Trophoblast cell (in vitro differentiated cells and primary cell): Measurements from ENCODE around the gene MEGF6.

Source experiments
- DNase-seq, 2 donors: peaks; one replicate each; pipeline ENCODE4 v3.0.0-alpha.2; 2016
- H2AFZ ChIP-seq: 2 replicates; pipeline ENCODE4 v1.6.1; 2013; ENCODE audit warnings: low read length, moderate library complexity, mild to moderate bottlenecking; ENCODE audit not compliant: insufficient read depth, poor library complexity
- H2AK5ac ChIP-seq: 2 replicates; pipeline ENCODE4 v1.6.1; 2013; ENCODE audit warnings: mild to moderate bottlenecking, low read length
- H2BK120ac ChIP-seq: 2 replicates; pipeline ENCODE4 v1.6.1; 2013; ENCODE audit warnings: low read length, mild to moderate bottlenecking, moderate library complexity; ENCODE audit not compliant: insufficient read depth, poor library complexity
- H2BK12ac ChIP-seq: 2 replicates; pipeline ENCODE4 v1.6.1; 2013; ENCODE audit warnings: mild to moderate bottlenecking, low read length, moderate library complexity
- H2BK5ac ChIP-seq: 2 replicates; pipeline ENCODE4 v1.6.1; 2013; ENCODE audit warnings: low read length, low read depth, moderate library complexity, mild to moderate bottlenecking; ENCODE audit not compliant: poor library complexity
- H3K14ac ChIP-seq: 2 replicates; pipeline ENCODE4 v1.6.1; 2013; ENCODE audit warnings: mild to moderate bottlenecking, low read length
- H3K18ac ChIP-seq: 2 replicates; pipeline ENCODE4 v1.6.1; 2013; ENCODE audit warnings: mild to moderate bottlenecking, low read length
- H3K23ac ChIP-seq: 2 replicates; pipeline ENCODE4 v1.6.1; 2013; ENCODE audit warnings: low read length
- H3K27ac ChIP-seq: 2 replicates; pipeline ENCODE4 v1.5.1; 2013; ENCODE audit warnings: low read depth, mild to moderate bottlenecking, inconsistent platforms, low read length, moderate library complexity
- H3K27me3 ChIP-seq: 2 replicates; pipeline ENCODE4 v1.6.1; 2013; ENCODE audit warnings: inconsistent platforms, mild to moderate bottlenecking, low read length, moderate library complexity; ENCODE audit not compliant: insufficient read depth
- H3K36me3 ChIP-seq, 2 experiments: 1 replicate in 1 of 2; 2 replicates in 1 of 2; pipeline ENCODE4 v1.6.1; 2013; ENCODE audit warnings: low read length in 2 of 2, mild to moderate bottlenecking in 2 of 2, moderate library complexity in 1 of 2; ENCODE audit not compliant: insufficient read depth in 2 of 2, control insufficient read depth in 1 of 2
- H3K4ac ChIP-seq: 2 replicates; pipeline ENCODE4 v1.6.1; 2013; ENCODE audit warnings: low read depth, mild to moderate bottlenecking, low read length, moderate library complexity
- H3K4me1 ChIP-seq, 2 experiments: 1 replicate in 1 of 2; 2 replicates in 1 of 2; pipeline ENCODE4 v1.6.1; 2013; ENCODE audit warnings: low read length in 2 of 2, mild to moderate bottlenecking in 2 of 2, moderate library complexity in 1 of 2; ENCODE audit not compliant: insufficient read depth in 2 of 2, control insufficient read depth in 1 of 2
- H3K4me2 ChIP-seq: 2 replicates; pipeline ENCODE4 v1.6.1; 2013; ENCODE audit warnings: inconsistent platforms, mild to moderate bottlenecking, low read length, moderate library complexity
- H3K4me3 ChIP-seq: 2 replicates; pipeline ENCODE4 v1.5.1; 2013; ENCODE audit warnings: mild to moderate bottlenecking, low read depth, low read length, inconsistent platforms
- H3K79me1 ChIP-seq: one replicate; pipeline ENCODE4 v1.6.1; 2013; ENCODE audit warnings: low read length
- H3K79me2 ChIP-seq: 2 replicates; pipeline ENCODE4 v1.6.1; 2013; ENCODE audit warnings: low read length, mild to moderate bottlenecking; ENCODE audit not compliant: control insufficient read depth, insufficient read depth, poor library complexity
- H3K9ac ChIP-seq: 2 replicates; pipeline ENCODE4 v1.6.1; 2013; ENCODE audit warnings: mild to moderate bottlenecking, low read length
- H3K9me3 ChIP-seq: 2 replicates; pipeline ENCODE4 v1.6.1; 2013; ENCODE audit warnings: low read depth, mild to moderate bottlenecking, control low read depth, inconsistent platforms, low read length; ENCODE audit not compliant: insufficient read depth
- H4K12ac ChIP-seq: 2 replicates; pipeline ENCODE4 v1.6.1; 2013; ENCODE audit warnings: low read depth, mild to moderate bottlenecking, low read length, moderate library complexity
- H4K8ac ChIP-seq: 2 replicates; pipeline ENCODE4 v1.6.1; 2013; ENCODE audit warnings: low read depth, mild to moderate bottlenecking, low read length, moderate library complexity
- H4K91ac ChIP-seq: one replicate; pipeline ENCODE4 v1.6.1; 2013; ENCODE audit warnings: low read depth, mild to moderate bottlenecking, low read length, moderate library complexity
- WGBS: extraction: QIAGEN DNeasy Blood & Tissue Kit; methylation state at CpG from one replicate; pipeline ENCODE4 v1.1.7; 2013; ENCODE audit warnings: missing lambda C conversion rate; ENCODE audit not compliant: insufficient read length, insufficient coverage; ENCODE audit errors: extremely low coverage; 5-methylcytosine and 5-hydroxymethylcytosine counted together

MEGF6 gene

GRCh38 chr1:3545363-3546047 is 65.8 kb downstream of the MEGF6 start:
- Histone ChIP-seq H3K14ac (peak overlapping the region; percentile 16), H4K12ac (no peak overlapping the region), H3K9me3 (no peaks in the 10 kb centered on the region), H2BK12ac (peak overlapping the region; percentile 37), H4K8ac (no peak overlapping the region), H3K18ac (peak overlapping the region; percentile 25), H2BK120ac (peak overlapping the region; percentile 48), H3K4ac (no peak overlapping the region), H2AK5ac (peak overlapping the region; percentile 56), H3K27me3 (no peaks in the 10 kb centered on the region), H2BK5ac (peak overlapping the region; percentile 9), H3K4me1 (peaks cover 61 to 62% of the 10 kb centered on the region in 2 experiments), H3K79me2 (peaks cover 2% of the 10 kb centered on the region), H3K36me3 (no peaks in the 10 kb centered on the region), H2AFZ (no peak overlapping the region), H3K4me2 (no peak overlapping the region), H4K91ac (peak overlapping the region; percentile 79), H3K23ac (no peak overlapping the region), H3K9ac (no peak overlapping the region), H3K4me3 (no peak overlapping the region), H3K27ac (no peak overlapping the region), H3K79me1 (peaks cover 35% of the 10 kb centered on the region)
- peak in 1 of 2 donors; percentile 26 for DNase-seq
- no CpG with 5 or more reads among the region's 21 CpGs for WGBS

DNA sequence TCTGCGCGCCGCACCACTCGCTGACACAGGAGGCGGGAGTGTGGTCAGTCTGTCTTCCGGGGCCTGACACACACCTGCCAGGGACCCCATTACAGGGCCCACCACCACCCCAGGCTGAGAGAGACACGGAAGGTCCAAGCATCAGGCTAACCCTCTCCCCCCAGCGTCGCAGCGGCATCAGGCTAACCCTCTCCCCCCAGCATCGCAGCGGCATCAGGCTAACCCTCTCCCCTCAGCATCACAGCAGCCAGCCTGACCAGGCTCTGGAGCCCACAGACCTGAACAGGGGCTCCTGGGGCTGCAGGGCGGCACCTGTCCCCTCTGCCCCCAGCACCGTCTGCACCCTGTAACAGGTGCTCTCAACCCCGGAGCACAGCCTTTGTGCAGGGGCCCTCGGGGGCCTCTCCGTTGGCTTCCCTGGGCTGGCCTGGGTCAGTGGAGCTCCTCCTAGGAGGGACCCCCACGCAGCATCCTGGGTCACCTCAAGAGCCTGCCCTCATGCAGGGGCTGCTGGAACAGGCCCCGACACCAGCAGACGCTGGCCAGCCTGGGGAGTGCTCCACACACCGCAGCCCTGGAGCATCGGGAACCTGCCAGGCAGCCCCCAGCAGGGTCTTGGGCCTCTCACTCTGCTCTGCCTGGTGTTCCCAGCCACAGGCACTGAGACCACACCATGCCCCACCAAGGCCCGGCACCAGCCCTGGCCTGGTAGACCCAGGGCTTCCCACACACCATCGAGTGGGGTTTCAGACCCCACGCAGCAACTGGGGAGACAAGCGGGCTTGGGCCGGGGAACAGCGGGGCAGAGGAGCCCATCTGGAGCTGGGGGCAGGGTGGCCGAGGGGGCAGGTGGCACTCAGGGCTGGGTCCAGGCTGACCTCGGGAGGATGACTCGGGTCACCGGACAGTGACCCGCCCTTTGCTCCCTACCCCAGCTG is 67.0 kb downstream of the MEGF6 start:
- no peak overlapping the region for H3K18ac ChIP-seq
- no CpG with 5 or more reads among the region's 33 CpGs for WGBS
- peak overlapping the region; percentile 27 for H2AK5ac ChIP-seq
- H3K9me3 ChIP-seq, result no peaks in the 10 kb centered on the region
- no peak overlapping the region for H3K9ac ChIP-seq
- H3K23ac ChIP-seq, result no peak overlapping the region
- H3K4ac ChIP-seq, result no peak overlapping the region
- H3K79me1 ChIP-seq, result peaks cover 35% of the 10 kb centered on the region
- H3K4me1 ChIP-seq, result peaks cover 61 to 62% of the 10 kb centered on the region in 2 experiments
- H2BK120ac ChIP-seq, result peak overlapping the region; percentile 8
- no peak overlapping the region for H3K4me2 ChIP-seq
- H3K27me3 ChIP-seq, result no peaks in the 10 kb centered on the region
- H2BK12ac ChIP-seq, result peak overlapping the region; percentile 21
- H3K4me3 ChIP-seq, result no peak overlapping the region
- H4K8ac ChIP-seq, result no peak overlapping the region
- H3K14ac ChIP-seq, result no peak overlapping the region
- H4K12ac ChIP-seq, result no peak overlapping the region
- H3K27ac ChIP-seq, result no peak overlapping the region
- peak overlapping the region; percentile 2 for H2BK5ac ChIP-seq
- no peak for DNase-seq
- no peak overlapping the region for H2AFZ ChIP-seq
- H4K91ac ChIP-seq, result peak overlapping the region; percentile 79
- peaks cover 2% of the 10 kb centered on the region for H3K79me2 ChIP-seq
- no peaks in the 10 kb centered on the region for H3K36me3 ChIP-seq

GRCh38 chr1:3543076-3544039 is 68.0 kb downstream of the MEGF6 start:
- WGBS, result no CpG with 5 or more reads among the region's 49 CpGs
- Histone ChIP-seq H2BK120ac (peak overlapping the region; percentile 50), H3K23ac (no peak overlapping the region), H4K12ac (no peak overlapping the region), H2AK5ac (peak overlapping the region; percentile 43), H2BK12ac (peak overlapping the region; percentile 53), H3K4me2 (no peak overlapping the region), H2AFZ (no peak overlapping the region), H3K27me3 (no peaks in the 10 kb centered on the region), H4K8ac (peak overlapping the region; percentile 44), H4K91ac (peak overlapping the region; percentile 82), H3K4me3 (no peak overlapping the region), H3K4me1 (peaks cover 54% of the 10 kb centered on the region in 2 experiments), H3K79me2 (peaks cover 2% of the 10 kb centered on the region), H3K36me3 (no peaks in the 10 kb centered on the region), H3K14ac (peak overlapping the region; percentile 67), H3K18ac (peak overlapping the region; percentile 67), H3K9ac (no peak overlapping the region), H3K79me1 (peaks cover 32% of the 10 kb centered on the region), H2BK5ac (peak overlapping the region; percentile 15), H3K4ac (peak overlapping the region; percentile 5), H3K27ac (peak overlapping the region; percentile 53), H3K9me3 (no peaks in the 10 kb centered on the region)
- peak; percentile 97 to 98 for DNase-seq

DNA sequence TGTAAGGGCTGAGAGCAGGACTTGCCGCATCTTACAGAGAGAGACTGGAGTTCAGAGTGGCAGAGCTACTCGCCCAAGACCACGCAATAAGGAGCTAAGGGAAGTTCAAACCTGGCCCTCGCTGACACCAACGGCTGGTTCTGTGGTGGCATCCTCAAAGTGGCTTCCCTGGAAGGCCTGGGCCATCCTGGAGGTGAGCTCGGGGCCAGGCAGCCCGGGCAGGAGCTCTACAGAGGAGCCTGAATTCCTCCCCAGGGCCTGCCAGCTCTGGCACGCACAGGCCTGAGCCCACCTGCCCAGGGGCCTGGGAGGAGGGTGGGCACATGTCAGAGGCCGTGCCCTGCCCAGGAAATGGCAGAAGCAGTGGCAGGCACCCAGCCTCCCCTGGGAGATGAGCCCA is 68.6 kb downstream of the MEGF6 start:
- peak overlapping the region; percentile 82 for H4K91ac ChIP-seq
- H3K79me1 ChIP-seq, result peaks cover 28% of the 10 kb centered on the region
- peaks cover 2% of the 10 kb centered on the region for H3K79me2 ChIP-seq
- no peak overlapping the region for H3K9ac ChIP-seq
- peak overlapping the region; percentile 44 for H4K8ac ChIP-seq
- H2AK5ac ChIP-seq, result peak overlapping the region; percentile 43
- H3K18ac ChIP-seq, result peak overlapping the region; percentile 26
- H4K12ac ChIP-seq, result no peak overlapping the region
- peak overlapping the region; percentile 53 for H3K27ac ChIP-seq
- peak overlapping the region; percentile 67 for H3K14ac ChIP-seq
- H2AFZ ChIP-seq, result no peak overlapping the region
- no peak overlapping the region for H3K4me3 ChIP-seq
- H3K23ac ChIP-seq, result no peak overlapping the region
- H2BK5ac ChIP-seq, result peak overlapping the region; percentile 15
- peak overlapping the region; percentile 53 for H2BK12ac ChIP-seq
- no CpG with 5 or more reads among the region's 9 CpGs for WGBS
- H3K27me3 ChIP-seq, result no peaks in the 10 kb centered on the region
- H3K4ac ChIP-seq, result peak overlapping the region; percentile 5
- no peaks in the 10 kb centered on the region for H3K9me3 ChIP-seq
- no peak for DNase-seq
- no peaks in the 10 kb centered on the region for H3K36me3 ChIP-seq
- peaks cover 48 to 49% of the 10 kb centered on the region in 2 experiments for H3K4me1 ChIP-seq
- peak overlapping the region; percentile 50 for H2BK120ac ChIP-seq
- no peak overlapping the region for H3K4me2 ChIP-seq
